Keratinocyte (primary cell): ENCODE data around the gene RNF5. TPM values are rescaled to one million over a fixed set of nuclear protein-coding genes. Genes with fewer than 3 reads are reported as not detected.

Experiments used
- DNase-seq: peaks from one replicate; pipeline ENCODE4 v3.0.0-alpha.2; 2011; ENCODE audit warnings: low read depth, missing footprints, low spot score
- FAIRE-seq: peaks from 2 replicates; lab custom pipeline; 2011; peaks lifted over from hg19 to GRCh38; lab: Jason Lieb, UNC
- H2AFZ ChIP-seq: 2 replicates; pipeline ENCODE4 v1.6.0; 2012; ENCODE audit warnings: low read length, control low read depth, inconsistent platforms; ENCODE audit not compliant: control insufficient read depth
- H3K27ac ChIP-seq: 2 replicates; pipeline ENCODE4 v1.5.1; 2011; ENCODE audit warnings: low read length; ENCODE audit not compliant: control insufficient read depth, insufficient read depth
- H3K27me3 ChIP-seq: 3 replicates; pipeline ENCODE4 v1.6.0; 2011; ENCODE audit warnings: low read length; ENCODE audit not compliant: control insufficient read depth, insufficient read depth; ENCODE audit errors: extremely low read depth
- H3K36me3 ChIP-seq, 2 experiments: 2 replicates in 1 of 2; 3 replicates in 1 of 2; pipeline ENCODE4 v1.5.1; 2011; ENCODE audit warnings: low read length in 2 of 2, mild to moderate bottlenecking in 1 of 2; ENCODE audit not compliant: control insufficient read depth in 2 of 2, insufficient read depth in 2 of 2; ENCODE audit errors: extremely low read depth in 1 of 2
- H3K4me1 ChIP-seq: 3 replicates; pipeline ENCODE4 v1.5.1; 2011; ENCODE audit warnings: low read length; ENCODE audit not compliant: control insufficient read depth, insufficient read depth; ENCODE audit errors: extremely low read depth
- H3K4me2 ChIP-seq: 3 replicates; pipeline ENCODE4 v1.6.0; 2011; ENCODE audit warnings: low read depth, low read length; ENCODE audit not compliant: control insufficient read depth, insufficient read depth; ENCODE audit errors: extremely low read depth
- H3K4me3 ChIP-seq, 3 experiments: fragments of 200-600 bp in 1 of 3; sonication (generic) in 1 of 3; 2 replicates in 2 of 3; 3 replicates in 1 of 3; pipeline ENCODE4 v1.5.1; 2011 to 2016; ENCODE audit warnings: low read length in 3 of 3, mild to moderate bottlenecking in 3 of 3, control low read depth in 2 of 3, inconsistent platforms in 1 of 3, low read depth in 1 of 3, mixed read lengths in 1 of 3, mixed run types in 1 of 3, moderate library complexity in 1 of 3; ENCODE audit not compliant: control insufficient read depth in 2 of 3, insufficient read depth in 2 of 3; ENCODE audit errors: extremely low read depth in 1 of 3
- H3K79me2 ChIP-seq: 2 replicates; pipeline ENCODE4 v1.6.0; 2012; ENCODE audit warnings: low read length; ENCODE audit not compliant: control insufficient read depth, insufficient read depth
- H3K9ac ChIP-seq: 3 replicates; pipeline ENCODE4 v1.6.0; 2011; ENCODE audit warnings: low read length; ENCODE audit not compliant: control insufficient read depth, insufficient read depth; ENCODE audit errors: extremely low read depth
- H3K9me1 ChIP-seq: 3 replicates; pipeline ENCODE4 v1.6.0; 2011; ENCODE audit warnings: low read length; ENCODE audit not compliant: control insufficient read depth, insufficient read depth; ENCODE audit errors: extremely low read depth
- H3K9me3 ChIP-seq: 2 replicates; pipeline ENCODE4 v1.5.1; 2012; ENCODE audit warnings: low read depth, low read length; ENCODE audit not compliant: control insufficient read depth
- H4K20me1 ChIP-seq: 3 replicates; pipeline ENCODE4 v1.6.0; 2011; ENCODE audit warnings: low read length; ENCODE audit not compliant: control insufficient read depth, insufficient read depth; ENCODE audit errors: extremely low read depth
- CTCF ChIP-seq, 3 experiments: IDR thresholded peaks in 1 of 3; conservative IDR thresholded peaks in 1 of 3; optimal IDR thresholded peaks in 1 of 3; 2 replicates in 2 of 3; 3 replicates in 1 of 3; pipeline versions ENCODE3 to v1.5.1; 2011; ENCODE audit warnings: low read length in 3 of 3, mild to moderate bottlenecking in 3 of 3, moderate library complexity in 2 of 3, control low read depth in 1 of 3, inconsistent platforms in 1 of 3; ENCODE audit not compliant: insufficient read depth in 2 of 3; ENCODE audit errors: extremely low read depth in 1 of 3
- EZH2 ChIP-seq: IDR thresholded peaks from one replicate; pipeline ENCODE4 v1.6.1; 2012; ENCODE audit warnings: inconsistent platforms, mild to moderate bottlenecking, low read length, moderate library complexity
- dilution Hi-C: fragments of 300-500 bp; cut with MboI; formaldehyde crosslinking; loops from one replicate; pipeline ENCODE4 v1.7.0; 2020; ENCODE audit warnings: low sequenced_read_pairs; ENCODE audit not compliant: extremely low pct_ligation_motif_present
- polyA plus RNA-seq, 5 experiments: library from polyadenylated mRNA; depleted of rRNA in 3 of 5; stranded (reverse) in 3 of 5; stranded (forward) in 1 of 5; unstranded in 1 of 5; fragments of >200 nt; gene quantifications; 1 replicate in 1 of 5; 2 replicates in 3 of 5; 3 replicates in 1 of 5; pipeline versions ENCODE4 v1.2.1 to v1.2.3, GENCODE V29; 2011 to 2012; ENCODE audit warnings: missing spikeins in 2 of 5, low read depth in 1 of 5, low replicate concordance in 1 of 5

RNF5 gene
- polyA plus RNA-seq, 1 donor (not counting 4 experiments of a cell fraction or from before 2014, with no cell fraction given) = 33.2 TPM

- Histone ChIP-seq H3K9ac (peak within 1 kb of the TSS; percentile 92), H3K4me2 (peak within 1 kb of the TSS; percentile 99), H3K36me3 (peaks cover 0 to 4% of the 10 kb centered on the region in 2 experiments), H3K4me1 (peaks cover 20% of the 10 kb centered on the region), H3K9me3 (no peaks in the 10 kb centered on the region), H4K20me1 (no peaks in the 10 kb centered on the region), H3K4me3 (peak within 1 kb of the TSS in 2 of 3 experiments; percentile 96 to 99), H3K79me2 (peaks cover 2% of the 10 kb centered on the region), H2AFZ (peak within 1 kb of the TSS; percentile 35), H3K9me1 (no peaks in the 10 kb centered on the region), H3K27me3 (peaks cover 4% of the 10 kb centered on the region), H3K27ac (peak within 1 kb of the TSS; percentile 81)
- TF ChIP-seq EZH2 = no peak
- TF ChIP-seq CTCF (optimal IDR thresholded peaks at IDR 0.05 in 1 of 3, IDR thresholded peaks at IDR 0.05 in 1 of 3, conservative IDR thresholded peaks at IDR 0.05 in 1 of 3; ENCODE audit: extremely low read depth in 1 of 3, insufficient read depth in 2 of 3, low read length in 3 of 3) = no peak
- dilution Hi-C loops = no loop called here
- no peak for FAIRE-seq
- no peak for DNase-seq
These were observed 26.1 kb upstream of the RNF5 start, which contains the start of gene PRRT1 for GRCh38 chr6:32151863-32152768. Gene PRRT1 (minus strand): TSS chr6:32151939. CDS start chr6:32151827, 112 bp downstream.

GRCh38 chr6:32152769-32153563 lies 25.2 kb upstream of the RNF5 start:
- Histone ChIP-seq H3K9ac (peak overlapping the region; percentile 92), H4K20me1 (no peaks in the 10 kb centered on the region), H3K36me3 (peaks cover 3 to 11% of the 10 kb centered on the region in 2 experiments), H2AFZ (peak overlapping the region; percentile 97), H3K4me3 (peak overlapping the region; percentile 71 to 99 (median 96)), H3K27ac (peak overlapping the region; percentile 81), H3K79me2 (peaks cover 2% of the 10 kb centered on the region), H3K9me3 (no peaks in the 10 kb centered on the region), H3K4me2 (peak overlapping the region; percentile 99), H3K4me1 (peaks cover 20% of the 10 kb centered on the region), H3K27me3 (peaks cover 4% of the 10 kb centered on the region), H3K9me1 (no peaks in the 10 kb centered on the region)
- no peak for FAIRE-seq
- dilution Hi-C loops = no loop called here
- DNase-seq = no peak
- TF ChIP-seq CTCF (optimal IDR thresholded peaks at IDR 0.05 in 1 of 3, IDR thresholded peaks at IDR 0.05 in 1 of 3, conservative IDR thresholded peaks at IDR 0.05 in 1 of 3; ENCODE audit: extremely low read depth in 1 of 3, insufficient read depth in 2 of 3, low read length in 3 of 3) (no peak), EZH2 (no peak)
